Ovary (tissue), 9 donors: ENCODE measurements around the gene VWA1. TPM values are rescaled to one million over a fixed set of nuclear protein-coding genes. Genes with fewer than 3 reads are reported as not detected.
A peak's percentile ranks its signal among the peaks of the same experiment; 100 is the strongest.

Experiments used
- DNase-seq, 5 donors: peaks; one replicate each; pipeline ENCODE4 v3.0.0-alpha.2; 2019 to 2020
- H3K27ac ChIP-seq, 2 donors: fragments of 200-600 bp; one replicate each; pipeline versions ENCODE4 v1.5.1 to v1.8.0; 2019 to 2022
- H3K27me3 ChIP-seq: fragments of 200-600 bp; one replicate; pipeline ENCODE4 v1.8.0; 2022
- H3K36me3 ChIP-seq: fragments of 200-600 bp; sonication (generic); one replicate; pipeline ENCODE4 v1.5.1; 2019
- H3K4me1 ChIP-seq: one replicate; pipeline ENCODE4 v1.8.1; 2013; ENCODE audit warnings: mild to moderate bottlenecking, moderate library complexity; ENCODE audit not compliant: insufficient read depth
- H3K4me3 ChIP-seq: fragments of 200-600 bp; sonication (generic); one replicate; pipeline ENCODE4 v1.5.1; 2017
- H3K9me3 ChIP-seq, 2 donors: fragments of 200-600 bp in 1 of 2; sonication (generic) in 1 of 2; one replicate each; pipeline versions ENCODE4 v1.5.1 to v1.8.1; 2013 to 2019; ENCODE audit warnings: mild to moderate bottlenecking in 1 of 2, moderate library complexity in 1 of 2
- CTCF ChIP-seq, 3 donors: fragments of 450-650 bp in 2 of 3; fragments of 200-600 bp in 1 of 3; IDR thresholded peaks; one replicate each; pipeline versions ENCODE4 v1.5.1 to v1.8.0; 2016 to 2022; ENCODE audit warnings: antibody characterized with exemption in 3 of 3, mild to moderate bottlenecking in 1 of 3
- EP300 ChIP-seq: sonication (generic); formaldehyde crosslinking; IDR thresholded peaks from one replicate; pipeline ENCODE4 v1.6.1; 2017; ENCODE audit warnings: antibody characterized with exemption
- POLR2A ChIP-seq: fragments of 450-650 bp; IDR thresholded peaks from one replicate; pipeline ENCODE4 v1.6.1; 2017; ENCODE audit warnings: antibody characterized with exemption, mild to moderate bottlenecking, moderate library complexity
- WGBS, 3 donors: extraction: QIAGEN DNeasy Blood & Tissue Kit in 1 of 3; methylation state at CpG; one replicate each; pipeline versions ENCODE4 v1.1.5 to v1.1.7; 2013 to 2017; 5-methylcytosine and 5-hydroxymethylcytosine counted together
- intact Hi-C, 4 donors: fragments of 100-400 bp; cut with DNase I; formaldehyde crosslinking; loops; one replicate each; pipeline versions ENCODE4 v1.11.0 to v1.15.1; 2022 to 2023
- polyA plus RNA-seq, 2 donors: library from polyadenylated mRNA; stranded (reverse); fragments of 200-250 nt in 1 of 2; fragments of 350-450 nt in 1 of 2; fragmentation: Illumina TruSeq in 1 of 2; extraction: RNeasy Lipid Tissue Mini Kit (QIAGEN cat#74804) in 1 of 2; gene quantifications; one replicate each; pipeline ENCODE4 v1.2.3, GENCODE V29; 2013 to 2014
- total RNA-seq, 7 donors: library from RNA; depleted of rRNA in 2 of 7; stranded (reverse); fragments of >200 nt in 2 of 7; fragmentation: NEBNext Ultra II Directional in 3 of 7; extraction: Animal tissue kit (Norgen Biotek cat#: 25700) in 3 of 7; gene quantifications; one replicate each; pipeline versions ENCODE4 v1.1.0 to v1.2.4, GENCODE V29; 2016 to 2023
- donor health status: DM: no; HTN: no; CAD: no; lungs with moderate emphysema.
- donor health status: DM: no; HTN: no; CAD: no.
- donor health status: Bipolar disorder and iron deficiency.
- donor health status: DM: yes; HTN: yes; CAD: no.
- donor health status: DM: no; HTN: no; CAD: no.
- donor health status: DM: yes; HTN: yes; CAD: no.

Gene VWA1
- total and polyA plus RNA-seq, 9 donors: 0.20 to 73.5 (median 37.0) TPM

- Histone ChIP-seq H3K9me3 (no peaks in the 10 kb centered on the region), H3K36me3 (no peaks in the 10 kb centered on the region), H3K4me3 (peak overlapping the region; percentile 6), H3K27me3 (no peaks in the 10 kb centered on the region), H3K27ac (peak overlapping the region; percentile 59 to 96), H3K4me1 (peaks cover 49% of the 10 kb centered on the region)
- DNase-seq: peak in 3 of 5 donors; percentile 25 to 58 (median 56)
- TF ChIP-seq CTCF (IDR thresholded peaks at IDR 0.05) (no peak), POLR2A (no peak), EP300 (no peak)
- 51 to 60% (median 54%) methylated on average over 16 to 18 of the region's 18 CpGs for WGBS, 3 donors
- intact Hi-C loops: no loop called here
These were observed 4.3 kb upstream of the VWA1 start for GRCh38 chr1:1430992-1431844.

- 51 to 74% (median 55%) methylated on average over 5 of the region's 5 CpGs for WGBS, 3 donors
- H3K9me3 ChIP-seq: no peaks in the 10 kb centered on the region
- intact Hi-C loops: no loop called here
- H3K36me3 ChIP-seq: no peaks in the 10 kb centered on the region
- H3K4me3 ChIP-seq: no peak overlapping the region
- H3K27ac ChIP-seq: peak overlapping the region; percentile 59 to 96
- no peak for TF ChIP-seq CTCF (IDR thresholded peaks at IDR 0.05)
- TF ChIP-seq POLR2A: no peak
- TF ChIP-seq EP300: no peak
- H3K4me1 ChIP-seq: peaks cover 52% of the 10 kb centered on the region
- H3K27me3 ChIP-seq: no peaks in the 10 kb centered on the region
- peak in 4 of 5 donors; percentile 50 to 67 (median 64) for DNase-seq
These were observed 3.6 kb upstream of the VWA1 start for GRCh38 chr1:1431845-1432273.

DNA sequence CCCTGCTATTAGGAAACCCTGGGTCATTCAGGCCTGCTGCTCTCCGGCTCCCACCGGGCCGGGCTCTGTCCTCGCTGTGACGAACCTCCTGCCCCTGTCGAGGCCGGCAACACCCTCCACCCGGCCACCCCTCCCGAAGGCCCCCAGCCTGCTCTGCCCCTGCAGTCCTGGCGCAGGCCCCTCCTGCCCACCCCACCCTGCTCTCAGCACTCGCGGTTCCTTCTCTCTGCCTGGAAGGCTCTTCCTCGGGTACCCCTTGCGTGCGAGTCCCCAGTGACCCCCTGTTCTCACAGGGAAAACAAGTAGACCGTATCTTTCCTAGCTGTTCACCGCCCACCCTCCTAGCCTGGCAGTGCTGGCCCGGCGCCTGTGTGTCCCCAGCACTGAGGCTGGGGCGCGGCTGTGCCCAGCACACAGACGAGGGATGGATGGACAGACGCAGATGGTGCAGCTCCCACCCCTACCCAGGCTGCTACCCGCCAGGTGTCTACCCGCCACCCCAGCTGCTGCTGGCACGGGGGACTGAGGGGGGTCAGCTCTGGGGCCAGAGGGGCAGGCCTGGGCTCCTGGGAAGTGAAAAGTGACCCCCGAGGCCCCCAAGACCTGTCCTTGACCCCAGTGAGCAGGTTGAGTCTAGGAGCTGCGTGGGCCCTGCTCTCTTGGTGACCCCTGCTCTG lies 3.1 kb upstream of the VWA1 start:
- H3K36me3 ChIP-seq: no peaks in the 10 kb centered on the region
- no peaks in the 10 kb centered on the region for H3K27me3 ChIP-seq
- 68 to 73% (median 72%) methylated on average over 28 of the region's 28 CpGs for WGBS, 3 donors
- H3K27ac ChIP-seq: peak overlapping the region; percentile 59 to 96
- H3K9me3 ChIP-seq: no peaks in the 10 kb centered on the region
- DNase-seq: peak in 4 of 5 donors; percentile 19 to 61 (median 54)
- TF ChIP-seq EP300 (no peak), CTCF (IDR thresholded peaks at IDR 0.05) (no peak), POLR2A (no peak)
- intact Hi-C loops: no loop called here
- H3K4me1 ChIP-seq: peaks cover 52% of the 10 kb centered on the region
- no peak overlapping the region for H3K4me3 ChIP-seq

DNA sequence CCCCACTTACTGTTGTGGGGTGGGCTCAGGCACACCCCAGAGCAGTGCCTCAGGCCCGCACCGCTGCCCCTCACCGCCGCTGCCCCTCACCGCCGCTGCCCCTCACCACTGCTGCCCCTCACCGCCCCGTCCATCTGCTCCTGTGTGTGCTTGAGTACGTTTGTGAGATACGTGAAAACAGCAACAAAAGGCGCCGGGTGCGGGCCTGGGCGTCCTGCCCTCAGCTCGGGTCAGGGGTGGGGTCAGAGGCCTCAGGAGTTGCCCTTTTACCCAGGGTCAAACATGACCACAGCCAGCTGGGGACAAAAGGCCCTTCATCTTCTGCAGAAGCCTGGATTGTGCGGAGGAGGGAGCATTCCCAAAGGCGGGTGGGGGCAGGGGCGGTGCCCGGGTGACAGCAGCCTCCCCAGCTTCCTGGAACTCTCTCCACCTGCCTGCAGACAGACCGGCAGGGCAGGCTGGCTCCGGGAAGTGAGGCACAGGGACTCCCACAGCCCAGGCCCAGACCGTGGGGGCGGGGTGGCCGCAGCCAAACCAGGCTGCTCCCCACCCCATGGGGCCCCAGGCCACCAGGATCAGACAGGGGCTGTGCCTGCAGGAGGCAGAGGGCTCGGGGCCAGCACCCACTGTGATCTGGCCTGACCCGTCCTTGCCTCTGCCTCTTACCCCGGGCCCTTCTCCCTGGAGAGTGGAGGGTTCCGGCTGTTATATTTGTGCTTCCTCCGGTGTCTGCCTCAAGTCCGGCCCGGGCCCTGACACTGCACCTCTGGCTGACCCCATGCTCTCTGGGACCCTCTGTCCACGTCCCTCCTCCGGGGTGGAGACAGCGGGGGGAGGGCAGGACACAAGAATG lies 2.3 kb upstream of the VWA1 start:
- WGBS, 3 donors: 40 to 49% (median 40%) methylated on average over 32 to 34 of the region's 34 CpGs
- Histone ChIP-seq H3K27ac (peak overlapping the region; percentile 83 to 96), H3K36me3 (no peaks in the 10 kb centered on the region), H3K4me3 (no peak overlapping the region), H3K9me3 (no peaks in the 10 kb centered on the region), H3K4me1 (peaks cover 52% of the 10 kb centered on the region), H3K27me3 (no peaks in the 10 kb centered on the region)
- TF ChIP-seq CTCF (IDR thresholded peaks at IDR 0.05): no peak
- TF ChIP-seq EP300: no peak
- TF ChIP-seq POLR2A: peak; percentile 19
- intact Hi-C loops: no loop called here
- peak; percentile 65 to 74 (median 67) for DNase-seq
